Keratinocyte (primary cell): ENCODE data around the gene RNF14.

ENCODE experiments used
- CTCF ChIP-seq, 3 experiments: IDR thresholded peaks in 1 of 3; conservative IDR thresholded peaks in 1 of 3; optimal IDR thresholded peaks in 1 of 3; 2 replicates in 2 of 3; 3 replicates in 1 of 3; pipeline versions ENCODE3 to v1.5.1; 2011; ENCODE audit warnings: low read length in 3 of 3, mild to moderate bottlenecking in 3 of 3, moderate library complexity in 2 of 3, control low read depth in 1 of 3, inconsistent platforms in 1 of 3; ENCODE audit not compliant: insufficient read depth in 2 of 3; ENCODE audit errors: extremely low read depth in 1 of 3
- EZH2 ChIP-seq: IDR thresholded peaks from one replicate; pipeline ENCODE4 v1.6.1; 2012; ENCODE audit warnings: inconsistent platforms, mild to moderate bottlenecking, low read length, moderate library complexity

- TF ChIP-seq CTCF (optimal IDR thresholded peaks at IDR 0.05 in 1 of 3, IDR thresholded peaks at IDR 0.05 in 1 of 3, conservative IDR thresholded peaks at IDR 0.05 in 1 of 3; ENCODE audit: extremely low read depth in 1 of 3, insufficient read depth in 2 of 3, low read length in 3 of 3), result no peak
- TF ChIP-seq EZH2, result no peak
These were observed 18.5 kb upstream of the RNF14 start for GRCh38 chr5:141950207-141951005.
